H1 (cell line): Measurements from ENCODE around the gene NEK10. TPM values are rescaled to one million over a fixed set of nuclear protein-coding genes. Genes with fewer than 3 reads are reported as not detected.

ENCODE experiments used
- CTCF ChIA-PET: fragments of 300-600 bp; sonication (Branson Sonifier 250); formaldehyde crosslinking; loops from one replicate; lab custom pipeline; 2021; ENCODE audit not compliant: partially characterized antibody; lab: Charles Lee
- POLR2A ChIA-PET: fragments of 300-600 bp; sonication (Branson Sonifier 250); formaldehyde crosslinking; loops from one replicate; lab custom pipeline; 2021; ENCODE audit warnings: inconsistent platforms; ENCODE audit not compliant: partially characterized antibody; lab: Charles Lee
- DNase-seq, 2 experiments: peaks; one replicate each; pipeline versions ENCODE4 v3.0.0 to v3.0.0-alpha.2; 2010 to 2022; ENCODE audit warnings: low spot score in 2 of 2, low read depth in 1 of 2, mixed read lengths in 1 of 2
- FAIRE-seq: peaks from 2 replicates; lab custom pipeline; 2011; peaks lifted over from hg19 to GRCh38; lab: Jason Lieb, UNC
- H2AFZ ChIP-seq: 2 replicates; pipeline ENCODE4 v1.8.1; 2012; ENCODE audit warnings: low read length, inconsistent platforms
- H2AK5ac ChIP-seq: 2 replicates; pipeline ENCODE4 v1.6.1; 2013; ENCODE audit warnings: low read depth, low read length
- H2BK120ac ChIP-seq: replicated peaks from 2 replicates; pipeline ENCODE3; 2013; ENCODE audit warnings: low read depth, low read length, inconsistent platforms
- H2BK12ac ChIP-seq: 2 replicates; pipeline ENCODE4 v1.6.1; 2013; ENCODE audit warnings: low read depth, low read length
- H2BK15ac ChIP-seq: 2 replicates; pipeline ENCODE4 v1.6.1; 2013; ENCODE audit warnings: low read length
- H2BK20ac ChIP-seq: 2 replicates; pipeline ENCODE4 v1.6.1; 2013; ENCODE audit warnings: low read length
- H2BK5ac ChIP-seq: 2 replicates; pipeline ENCODE4 v1.6.1; 2013; ENCODE audit warnings: low read depth, low read length
- H3K14ac ChIP-seq: 2 replicates; pipeline ENCODE4 v1.6.1; 2013; ENCODE audit warnings: inconsistent platforms; ENCODE audit not compliant: insufficient read length
- H3K18ac ChIP-seq: 2 replicates; pipeline ENCODE4 v1.6.1; 2013; ENCODE audit warnings: low read length; ENCODE audit errors: extremely low read depth
- H3K23ac ChIP-seq: 2 replicates; pipeline ENCODE4 v1.6.1; 2013; ENCODE audit warnings: inconsistent platforms; ENCODE audit not compliant: insufficient read length
- H3K23me2 ChIP-seq: 2 replicates; pipeline ENCODE4 v1.6.1; 2013; ENCODE audit warnings: low read depth, low read length
- H3K27ac ChIP-seq: 2 replicates; pipeline ENCODE4 v1.6.1; 2011; ENCODE audit warnings: low read depth, low read length, inconsistent platforms
- H3K27me3 ChIP-seq, 4 experiments: replicated peaks in 1 of 4; 1 replicate in 1 of 4; 2 replicates in 3 of 4; pipeline versions ENCODE4 v1.6.1 to v1.8.1; 2011 to 2013; ENCODE audit warnings: low read length in 3 of 4, mild to moderate bottlenecking in 3 of 4, inconsistent platforms in 2 of 4, mixed read lengths in 2 of 4, moderate library complexity in 1 of 4; ENCODE audit not compliant: control insufficient read depth in 3 of 4, insufficient read depth in 3 of 4; ENCODE audit errors: extremely low read depth in 1 of 4
- H3K36me3 ChIP-seq, 4 experiments: 2 replicates each; pipeline versions ENCODE4 v1.6.1 to v1.8.1; 2011 to 2013; ENCODE audit warnings: mild to moderate bottlenecking in 4 of 4, low read length in 3 of 4, moderate library complexity in 2 of 4, control low read depth in 1 of 4, inconsistent platforms in 1 of 4; ENCODE audit not compliant: insufficient read depth in 4 of 4, control insufficient read depth in 2 of 4
- H3K4ac ChIP-seq: replicated peaks from 2 replicates; pipeline ENCODE3; 2013; ENCODE audit warnings: low read length, low read depth, mixed read lengths, inconsistent platforms; ENCODE audit not compliant: insufficient read length
- H3K4me1 ChIP-seq, 4 experiments: replicated peaks in 1 of 4; 1 replicate in 1 of 4; 2 replicates in 3 of 4; pipeline versions ENCODE4 v1.6.1 to v1.8.1; 2011 to 2013; ENCODE audit warnings: low read length in 3 of 4, inconsistent platforms in 2 of 4, mixed read lengths in 1 of 4; ENCODE audit not compliant: insufficient read depth in 4 of 4, control insufficient read depth in 3 of 4
- H3K4me2 ChIP-seq, 2 experiments: 2 replicates each; pipeline versions ENCODE4 v1.6.1 to v1.8.1; 2011 to 2013; ENCODE audit warnings: low read depth in 2 of 2, low read length in 2 of 2, control low read depth in 1 of 2, inconsistent platforms in 1 of 2, mild to moderate bottlenecking in 1 of 2; ENCODE audit not compliant: insufficient read depth in 1 of 2
- H3K4me3 ChIP-seq, 4 experiments: fragments of 200-600, 300-600 bp in 1 of 4; sonication (generic), shearing (Covaris generic), sonication (Bioruptor Twin) in 1 of 4; 2 replicates each; pipeline versions ENCODE4 v1.5.1 to v1.8.1; 2011 to 2016; ENCODE audit warnings: low read length in 4 of 4, low read depth in 3 of 4, control low read depth in 2 of 4, inconsistent platforms in 2 of 4, mild to moderate bottlenecking in 2 of 4, mixed read lengths in 1 of 4, moderate library complexity in 1 of 4; ENCODE audit not compliant: insufficient read depth in 2 of 4; ENCODE audit errors: extremely low read depth in 1 of 4
- H3K56ac ChIP-seq: replicated peaks from 2 replicates; pipeline ENCODE3; 2013; ENCODE audit warnings: low read depth, mild to moderate bottlenecking, mixed read lengths, low read length, inconsistent platforms; ENCODE audit not compliant: insufficient read length
- H3K79me1 ChIP-seq: 2 replicates; pipeline ENCODE4 v1.6.1; 2013; ENCODE audit warnings: low read depth, low read length, control low read depth
- H3K79me2 ChIP-seq, 2 experiments: 2 replicates each; pipeline versions ENCODE4 v1.6.1 to v1.8.1; 2012 to 2013; ENCODE audit warnings: low read length in 2 of 2, mild to moderate bottlenecking in 2 of 2, inconsistent platforms in 1 of 2; ENCODE audit not compliant: insufficient read depth in 2 of 2, control insufficient read depth in 1 of 2
- H3K9ac ChIP-seq, 4 experiments: replicated peaks in 1 of 4; 1 replicate in 1 of 4; 2 replicates in 3 of 4; pipeline versions ENCODE4 v1.6.1 to v1.8.1; 2011 to 2013; ENCODE audit warnings: low read depth in 3 of 4, low read length in 3 of 4, control low read depth in 2 of 4, mild to moderate bottlenecking in 2 of 4, moderate library complexity in 2 of 4, inconsistent platforms in 1 of 4; ENCODE audit errors: extremely low read depth in 1 of 4
- H3K9me3 ChIP-seq, 2 experiments: 2 replicates each; pipeline versions ENCODE4 v1.6.1 to v1.8.1; 2012 to 2013; ENCODE audit warnings: mild to moderate bottlenecking in 2 of 2, moderate library complexity in 2 of 2, control low read depth in 1 of 2, inconsistent platforms in 1 of 2, low read depth in 1 of 2, low read length in 1 of 2, mixed read lengths in 1 of 2; ENCODE audit not compliant: insufficient read depth in 2 of 2
- H4K20me1 ChIP-seq, 2 experiments: replicated peaks in 1 of 2; 2 replicates each; pipeline versions ENCODE3 to v1.8.1; 2011 to 2013; ENCODE audit warnings: inconsistent platforms in 2 of 2, low read length in 2 of 2, mild to moderate bottlenecking in 1 of 2; ENCODE audit not compliant: insufficient read depth in 2 of 2, control insufficient read depth in 1 of 2
- H4K5ac ChIP-seq: 2 replicates; pipeline ENCODE4 v1.6.1; 2013; ENCODE audit warnings: low read length, low read depth, mixed read lengths, inconsistent platforms; ENCODE audit not compliant: insufficient read length
- H4K8ac ChIP-seq: 2 replicates; pipeline ENCODE4 v1.8.0; 2013; ENCODE audit warnings: mild to moderate bottlenecking, moderate library complexity, low read length, inconsistent platforms; ENCODE audit not compliant: insufficient read depth; ENCODE audit errors: extremely low read depth
- H4K91ac ChIP-seq: replicated peaks from 2 replicates; pipeline ENCODE3; 2013; ENCODE audit warnings: low read length, mixed read lengths, inconsistent platforms; ENCODE audit not compliant: insufficient read length
- BCL11A ChIP-seq, 2 experiments: IDR thresholded peaks; one replicate each; pipeline ENCODE4 v1.6.1; 2011; ENCODE audit warnings: low read depth in 2 of 2, low read length in 2 of 2, mild to moderate bottlenecking in 2 of 2
- BRCA1 ChIP-seq: IDR thresholded peaks from 2 replicates; pipeline ENCODE4 v1.6.1; 2012; ENCODE audit warnings: low read depth, low read length, improper control_type of control experiment
- EP300 ChIP-seq, 2 experiments: IDR thresholded peaks; 1 replicate in 1 of 2; 2 replicates in 1 of 2; pipeline ENCODE4 v1.6.1; 2011 to 2012; ENCODE audit warnings: low read depth in 2 of 2, low read length in 2 of 2, mild to moderate bottlenecking in 2 of 2, borderline replicate concordance in 1 of 2, inconsistent platforms in 1 of 2, moderate library complexity in 1 of 2
- EZH2 ChIP-seq: fragments of 200-600 bp; sonication (generic); IDR thresholded peaks from 2 replicates; pipeline ENCODE4 v1.7.1; 2012; ENCODE audit warnings: low read depth, mild to moderate bottlenecking, moderate library complexity, low read length, inconsistent platforms; ENCODE audit not compliant: severe bottlenecking
- PHF8 ChIP-seq: fragments of 200-600 bp; sonication (generic); conservative IDR thresholded peaks from 2 replicates; pipeline ENCODE4 v1.7.1; 2012; ENCODE audit warnings: low read depth, mild to moderate bottlenecking, inconsistent platforms, low read length, moderate library complexity
- POU5F1 ChIP-seq: IDR thresholded peaks from 2 replicates; pipeline ENCODE4 v1.6.1; 2011; ENCODE audit warnings: low read depth, mild to moderate bottlenecking, low read length, moderate library complexity
- SIX5 ChIP-seq: IDR thresholded peaks from 2 replicates; pipeline ENCODE4 v1.6.1; 2011; ENCODE audit warnings: mild to moderate bottlenecking, low read depth, low read length
- SRF ChIP-seq: IDR thresholded peaks from 2 replicates; pipeline ENCODE4 v1.6.1; 2011; ENCODE audit warnings: mild to moderate bottlenecking, low read depth, low read length, moderate library complexity
- TAF7 ChIP-seq: optimal IDR thresholded peaks from 2 replicates; pipeline ENCODE3; 2011; ENCODE audit warnings: low read depth, mild to moderate bottlenecking, inconsistent platforms, low read length, moderate library complexity, borderline replicate concordance
- YY1 ChIP-seq: IDR thresholded peaks from 2 replicates; pipeline ENCODE4 v1.6.1; 2011; ENCODE audit warnings: low read depth, mild to moderate bottlenecking, low read length
- WGBS, 2 experiments: shearing (Covaris generic) in 1 of 2; methylation state at CpG; one replicate each; pipeline versions ENCODE4 v1.1.6 to v1.1.7; 2013 to 2015; ENCODE audit warnings: low lambda C conversion rate in 2 of 2, mixed read lengths in 2 of 2, inconsistent platforms in 1 of 2, low coverage in 1 of 2, missing lambda C conversion rate in 1 of 2; ENCODE audit not compliant: insufficient replicate concordance in 2 of 2, insufficient coverage in 1 of 2, insufficient read length in 1 of 2; ENCODE audit errors: extremely low coverage in 1 of 2, missing lambda C conversion rate in 1 of 2; 5-methylcytosine and 5-hydroxymethylcytosine counted together
- polyA plus RNA-seq, 7 experiments: library from polyadenylated mRNA; depleted of rRNA in 3 of 7; stranded (reverse) in 5 of 7; unstranded in 2 of 7; fragments of >200 nt in 5 of 7; fragments of 200-250 nt in 2 of 7; gene quantifications; 1 replicate in 5 of 7; 2 replicates in 1 of 7; 4 replicates in 1 of 7; pipeline versions ENCODE4 v1.2.1 to v1.2.3, GENCODE V29; 2011 to 2013; ENCODE audit warnings: missing spikeins in 2 of 7, mixed read lengths in 2 of 7
- total RNA-seq: library from RNA; stranded (reverse); fragmentation: NEBNext Ultra II Directional; extraction: Animal tissue kit (Norgen Biotek cat#: 25700); gene quantifications from 2 replicates; pipeline ENCODE4 v1.2.1, GENCODE V29; 2021

The NEK10 gene
- total and polyA plus RNA-seq, 2 of the 8 experiments (the other 6 are each of a cell fraction or from before 2014, with no cell fraction given): 0.18 to 0.50 TPM

GRCh38 chr3:27186013-27186412, 183.2 kb downstream of the NEK10 start:
- no peak overlapping the region for H2AFZ ChIP-seq
- WGBS, 2 experiments: 83% methylated on average over 5 of the region's 5 CpGs; no CpG with 5 or more reads in 1 of the 2 experiments
- H2BK5ac ChIP-seq: no peak overlapping the region
- H3K4ac ChIP-seq: no peak overlapping the region
- H3K56ac ChIP-seq: no peak overlapping the region
- FAIRE-seq (no peak), DNase-seq (no peak)
- ChIA-PET CTCF (interaction anchor here (1.2 to 2.0 kb wide), 4 partner anchors 29 to 68 kb away, joined by 4 to 10 read pairs (median 6); no protein-coding TSS in a partner anchor), POLR2A (no interaction called here)
- no peak for TF ChIP-seq EZH2
- no peak for TF ChIP-seq SIX5
- no peak for TF ChIP-seq PHF8
- TF ChIP-seq BRCA1: no peak
- no peak for TF ChIP-seq SRF
- no peak for TF ChIP-seq TAF7
- TF ChIP-seq POU5F1: no peak
- no peak for TF ChIP-seq BCL11A (IDR thresholded peaks at IDR 0.05; ENCODE audit: low read depth in 2 of 2, low read length in 2 of 2)
- TF ChIP-seq YY1: no peak
- no peak for TF ChIP-seq EP300 (IDR thresholded peaks at IDR 0.05; ENCODE audit: borderline replicate concordance in 1 of 2, low read depth in 2 of 2, low read length in 2 of 2)
- no peak overlapping the region for H4K8ac ChIP-seq
- H3K79me1 ChIP-seq: no peaks in the 10 kb centered on the region
- H3K23me2 ChIP-seq: no peaks in the 10 kb centered on the region
- H2BK15ac ChIP-seq: no peak overlapping the region
- H3K9me3 ChIP-seq: no peaks in the 10 kb centered on the region
- no peaks in the 10 kb centered on the region for H3K36me3 ChIP-seq
- no peak overlapping the region for H2BK120ac ChIP-seq
- H3K79me2 ChIP-seq: no peaks in the 10 kb centered on the region
- no peak overlapping the region for H3K4me2 ChIP-seq
- no peak overlapping the region for H2AK5ac ChIP-seq
- H3K23ac ChIP-seq: no peak overlapping the region
- no peaks in the 10 kb centered on the region for H3K4me1 ChIP-seq
- no peaks in the 10 kb centered on the region for H3K27me3 ChIP-seq
- H4K91ac ChIP-seq: no peak overlapping the region
- H3K27ac ChIP-seq: no peak overlapping the region
- no peaks in the 10 kb centered on the region for H4K20me1 ChIP-seq
- H3K14ac ChIP-seq: no peak overlapping the region
- no peak overlapping the region for H3K18ac ChIP-seq
- no peak overlapping the region for H3K4me3 ChIP-seq
- H2BK12ac ChIP-seq: no peak overlapping the region
- H3K9ac ChIP-seq: no peak overlapping the region
- H2BK20ac ChIP-seq: no peak overlapping the region
- no peak overlapping the region for H4K5ac ChIP-seq
